Stimulated activated CD4-positive, alpha-beta T cell treated with anti-CD3 and anti-CD28 coated beads, Interleukin-12 subunit alpha, Interleukin-12 subunit beta, amount 100 ng/mL, for 4 hours (primary cell): ENCODE data around the gene SLC30A10.
"Not testable (repeated sequence)": the region's sequence is repeated elsewhere in the genome, so short reads cannot be mapped to it uniquely, and the experiment has no call there.

ENCODE experiments used
- DNase-seq: peaks from one replicate; pipeline ENCODE4 v3.0.0-alpha.2; 2020

The SLC30A10 gene

DNA sequence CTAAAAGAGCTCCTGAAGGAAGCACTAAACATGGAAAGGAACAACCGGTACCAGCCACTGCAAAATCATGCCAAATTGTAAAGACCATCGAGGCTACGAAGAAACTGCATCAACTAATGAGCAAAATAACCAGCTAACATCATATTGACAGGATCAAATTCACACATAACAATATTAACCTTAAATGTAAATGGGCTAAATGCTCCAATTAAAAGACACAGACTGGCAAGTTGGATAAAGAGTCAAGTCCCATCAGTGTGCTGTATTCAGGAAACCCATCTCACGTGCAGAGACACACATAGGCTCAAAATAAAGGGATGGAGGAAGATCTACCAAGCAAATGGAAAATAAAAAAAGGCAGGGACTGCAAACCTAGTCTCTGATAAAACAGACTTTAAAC is 39.7 kb downstream of the SLC30A10 start:
- DNase-seq, result not testable (repeated sequence)

GRCh38 chr1:219885680-219886079 is 42.7 kb downstream of the SLC30A10 start:
- DNase-seq, result no peak

DNA sequence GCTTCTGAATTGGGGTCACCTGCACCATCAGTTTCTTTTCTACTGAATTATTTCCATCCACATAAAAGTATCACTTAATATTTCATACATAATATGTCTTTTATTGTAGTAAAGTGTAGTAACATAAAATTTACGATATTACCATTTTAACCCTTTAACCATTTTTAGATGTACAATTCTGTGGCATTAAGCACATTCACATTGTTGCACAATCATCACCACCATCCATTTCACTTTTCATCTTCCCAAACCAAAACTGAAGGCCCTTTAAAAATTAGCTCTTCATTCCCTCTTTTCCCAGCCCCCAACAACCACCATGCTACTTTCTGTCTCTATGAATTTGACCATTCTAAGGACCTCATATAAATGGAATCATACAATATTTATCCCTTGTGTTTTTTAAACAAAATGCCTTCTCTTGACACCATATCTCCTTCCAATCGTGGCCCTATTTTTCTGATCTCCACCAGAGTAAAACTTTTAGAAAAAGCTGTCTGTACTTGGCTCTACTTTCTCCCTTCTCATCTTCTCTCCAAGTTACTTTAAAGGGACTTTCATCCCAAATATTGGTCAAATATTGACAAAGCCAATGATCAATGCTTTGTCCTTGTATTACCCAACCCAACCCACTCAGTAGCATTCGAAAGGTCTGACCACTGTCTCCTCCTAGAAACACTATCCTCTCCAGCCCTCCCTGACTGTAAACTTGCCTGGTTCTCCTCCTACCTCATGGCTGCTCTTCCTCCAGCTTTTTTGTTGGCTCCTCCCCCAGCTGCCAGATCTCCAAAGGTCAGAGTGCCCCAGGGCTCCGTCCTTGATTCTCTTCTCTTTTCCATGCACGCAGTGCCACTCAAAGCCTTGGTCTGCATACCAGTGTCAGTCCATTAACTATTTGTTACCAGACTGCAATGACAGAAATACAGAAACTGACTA is 44.7 kb downstream of the SLC30A10 start:
- DNase-seq, result no peak

DNA sequence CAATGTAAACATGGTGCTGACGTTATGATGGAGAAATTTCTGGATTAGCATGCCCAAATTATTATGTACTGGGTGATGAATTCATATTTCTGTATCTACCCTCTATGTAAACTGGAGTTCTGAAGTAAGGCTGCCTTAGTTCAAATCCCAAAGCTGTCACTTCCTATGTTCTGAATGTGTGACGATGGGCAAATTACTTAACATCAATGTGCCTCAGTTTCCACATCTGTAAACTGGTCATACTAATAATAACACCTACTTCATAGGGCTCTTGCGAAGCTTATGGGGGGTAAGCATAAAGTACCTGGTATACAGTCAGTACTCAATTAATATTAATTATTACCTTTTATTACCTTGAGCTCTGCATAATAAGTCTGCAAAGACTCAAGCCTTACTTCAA is 45.6 kb downstream of the SLC30A10 start:
- no peak for DNase-seq

- DNase-seq, result no peak
Observed at GRCh38 chr1:219882096-219882495, 46.3 kb downstream of the SLC30A10 start.

DNA sequence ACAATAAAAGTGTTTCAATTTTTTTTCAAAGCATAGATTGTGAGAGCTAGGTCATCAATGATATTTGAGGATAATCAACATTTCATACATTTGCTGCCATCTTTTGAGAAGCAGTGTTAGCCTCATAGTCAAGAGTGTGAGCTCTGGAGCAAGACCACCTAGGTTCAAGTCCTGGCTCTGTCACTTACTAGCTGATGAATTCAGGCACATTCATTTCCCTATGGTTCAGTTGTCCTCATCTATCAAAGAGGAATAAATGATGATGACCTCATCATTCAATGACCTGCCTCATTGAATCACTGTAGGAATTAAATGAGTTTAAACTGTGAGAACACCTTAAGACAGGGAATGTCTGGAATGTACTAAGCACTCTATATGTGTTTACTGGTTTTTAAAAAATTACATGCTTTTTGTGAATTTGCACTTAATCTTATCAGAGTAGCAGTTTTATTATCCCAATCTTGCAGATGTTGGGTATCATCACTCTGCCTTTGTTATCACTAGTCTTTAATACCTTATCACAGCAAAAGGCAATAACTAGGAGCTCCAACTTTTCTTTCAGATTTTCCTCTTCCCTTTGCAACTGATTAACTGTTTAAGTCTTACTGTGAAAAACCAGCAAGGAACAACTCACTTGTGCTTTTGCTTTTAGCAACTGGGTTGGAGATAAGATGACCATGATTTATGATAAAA is 47.4 kb downstream of the SLC30A10 start:
- DNase-seq, result no peak

DNA sequence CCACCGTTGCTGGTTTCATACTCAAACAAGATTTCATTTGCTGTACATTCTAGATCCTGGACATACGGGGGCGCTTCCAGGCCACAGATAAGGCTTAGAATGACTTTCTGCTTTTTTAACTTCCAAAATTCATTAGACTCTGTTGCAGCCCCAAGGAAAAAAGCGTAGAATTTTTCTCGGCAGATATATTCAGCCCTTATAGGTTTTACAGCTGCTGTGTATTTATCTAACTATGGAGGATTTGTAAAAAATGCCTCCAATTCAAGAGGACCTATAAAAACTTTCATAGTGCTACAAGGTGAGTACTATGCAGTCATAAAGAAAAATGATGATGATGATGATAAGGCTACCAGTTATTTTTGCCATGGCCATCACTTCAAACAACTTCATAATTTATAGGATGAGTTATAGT is 51.6 kb downstream of the SLC30A10 start:
- no peak for DNase-seq

DNA sequence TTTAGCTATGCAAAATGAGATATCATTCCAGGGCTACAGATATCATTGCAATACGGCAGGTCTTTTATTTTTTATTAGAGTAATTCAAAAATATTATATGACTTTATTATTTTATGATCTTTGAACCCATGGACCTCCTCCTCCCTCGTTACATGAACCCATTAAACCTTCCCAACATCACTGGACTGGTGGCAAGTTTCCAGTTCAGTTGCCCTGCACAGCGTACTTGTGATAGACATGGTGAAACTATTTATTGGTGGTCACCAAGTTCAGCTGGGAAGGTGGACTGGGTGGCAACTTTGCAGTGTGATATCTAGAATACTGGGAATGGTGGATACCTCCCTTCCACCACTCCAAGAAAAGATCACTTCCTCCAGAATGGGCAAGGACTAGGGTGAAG is 52.5 kb downstream of the SLC30A10 start:
- no peak for DNase-seq

- not testable (repeated sequence) for DNase-seq
Observed at GRCh38 chr1:219872538-219872937, 55.8 kb downstream of the SLC30A10 start.

DNA sequence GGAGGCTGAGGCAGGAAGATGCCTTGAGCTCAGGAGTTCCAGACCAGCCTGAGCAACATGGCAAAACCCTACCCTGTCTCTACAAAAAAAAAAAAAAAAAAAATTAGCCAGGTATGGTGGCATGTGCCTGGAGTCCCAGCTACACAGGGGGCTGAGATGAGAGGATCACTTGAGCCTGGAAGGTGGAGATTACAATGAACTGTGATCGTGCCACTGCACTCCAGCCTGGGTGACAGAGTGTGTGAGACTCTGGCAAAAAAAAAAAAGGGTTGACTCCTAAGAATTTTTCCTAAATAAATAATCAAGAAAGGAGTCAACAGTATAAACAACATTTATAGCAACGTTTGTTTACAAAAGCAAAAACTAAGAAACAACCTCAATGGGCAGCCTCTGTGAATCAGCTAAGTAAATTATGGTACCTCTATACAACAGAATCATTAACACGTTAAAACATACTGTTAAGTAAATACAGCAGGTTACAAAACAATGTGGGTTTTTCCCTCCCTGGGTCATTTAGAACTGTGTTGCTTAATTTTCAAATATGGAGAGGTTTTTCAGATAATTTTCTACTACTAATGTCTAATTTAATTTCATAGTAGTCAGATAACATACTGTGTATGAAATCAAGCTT is 56.8 kb downstream of the SLC30A10 start:
- no peak for DNase-seq

- not testable (repeated sequence) for DNase-seq
Observed at GRCh38 chr1:219868615-219869014, 59.7 kb downstream of the SLC30A10 start.
